Tibial nerve (tissue), 4 donors: ENCODE results near the gene TEAD2. TPM values are rescaled to one million over a fixed set of nuclear protein-coding genes. Genes with fewer than 3 reads are reported as not detected.

Experiments
- DNase-seq, 2 donors: peaks; one replicate each; pipeline ENCODE4 v3.0.0-alpha.2; 2019; ENCODE audit warnings: low spot score in 2 of 2
- H3K27ac ChIP-seq, 4 donors: fragments of 200-600 bp; sonication (generic) in 3 of 4; one replicate each; pipeline ENCODE4 v1.5.1; 2017 to 2019; ENCODE audit warnings: mild to moderate bottlenecking in 1 of 4
- H3K27me3 ChIP-seq, 2 donors: fragments of 200-600 bp; sonication (generic) in 1 of 2; one replicate each; pipeline versions ENCODE4 v1.5.1 to v1.6.0; 2017 to 2019
- H3K36me3 ChIP-seq, 3 donors: fragments of 200-600 bp; sonication (generic); one replicate each; pipeline ENCODE4 v1.5.1; 2018 to 2019
- H3K4me1 ChIP-seq, 4 donors: fragments of 200-600 bp; sonication (generic) in 3 of 4; one replicate each; pipeline ENCODE4 v1.5.1; 2017 to 2019
- H3K4me3 ChIP-seq, 4 donors: fragments of 200-600 bp; sonication (generic) in 3 of 4; one replicate each; pipeline ENCODE4 v1.5.1; 2017 to 2019; ENCODE audit warnings: mild to moderate bottlenecking in 1 of 4, moderate library complexity in 1 of 4
- H3K9me3 ChIP-seq, 4 donors: fragments of 200-600 bp; sonication (generic) in 3 of 4; one replicate each; pipeline ENCODE4 v1.5.1; 2017 to 2019
- EP300 ChIP-seq, 2 donors: sonication (generic); formaldehyde crosslinking; IDR thresholded peaks; one replicate each; pipeline ENCODE4 v1.6.1; 2017; ENCODE audit warnings: antibody characterized with exemption in 2 of 2, mild to moderate bottlenecking in 1 of 2
- POLR2A ChIP-seq, 2 donors: fragments of 450-650 bp; IDR thresholded peaks; one replicate each; pipeline ENCODE4 v1.6.1; 2017; ENCODE audit warnings: antibody characterized with exemption in 2 of 2, mild to moderate bottlenecking in 2 of 2, moderate library complexity in 2 of 2
- WGBS, 2 donors: methylation state at CpG; one replicate each; pipeline ENCODE4 v1.1.5; 2018; 5-methylcytosine and 5-hydroxymethylcytosine counted together
- total RNA-seq, 4 donors: library from RNA; depleted of rRNA; stranded (reverse); fragments of >200 nt; gene quantifications; one replicate each; pipeline ENCODE4 v1.1.0, GENCODE V29; 2016
- TF ChIP-seq, protein P1 (sequence below), 5 experiments: fragments of 200-600 bp in 3 of 5; fragments of 450-650 bp in 2 of 5; sonication (generic) in 3 of 5; IDR thresholded peaks; one replicate each; pipeline ENCODE4 v1.5.1; 2016 to 2019; ENCODE audit warnings: antibody characterized with exemption in 5 of 5, mild to moderate bottlenecking in 3 of 5, moderate library complexity in 2 of 5

The TEAD2 gene
- total RNA-seq, 4 donors from 2014 or later: 17.8 to 39.0 (median 21.4) TPM

DNA sequence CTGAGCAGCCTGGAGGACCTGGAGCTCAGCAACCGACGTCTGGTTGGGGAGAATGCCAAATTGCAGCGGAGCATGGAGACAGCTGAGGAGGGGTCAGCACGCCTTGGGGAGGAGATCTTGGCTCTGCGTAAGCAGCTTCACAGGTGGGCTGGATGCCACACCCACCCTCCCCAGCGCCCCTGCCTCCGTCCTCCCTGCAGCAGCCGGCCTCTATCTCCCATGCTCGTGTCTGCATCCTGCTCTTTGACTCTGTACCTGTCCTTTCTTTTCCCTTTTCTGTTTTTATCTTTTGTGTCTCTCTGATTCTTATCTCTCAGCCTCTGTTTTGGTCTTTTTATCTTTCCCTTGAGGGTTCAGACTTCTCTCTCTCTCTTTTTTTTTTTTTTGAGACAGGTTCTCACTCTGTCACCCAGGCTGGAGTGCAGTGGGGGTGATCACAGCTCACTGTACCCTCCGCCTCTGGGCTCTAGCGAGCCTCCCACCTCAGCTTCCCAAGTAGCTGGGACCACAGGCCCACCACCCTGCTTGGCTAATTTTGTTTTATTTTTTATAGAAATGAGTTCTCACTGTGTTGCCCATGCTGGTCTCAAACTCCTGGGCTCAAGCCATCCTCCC lies 35.9 kb upstream of the TEAD2 start:
- Histone ChIP-seq H3K36me3 (no peaks in the 10 kb centered on the region), H3K27ac (no peak overlapping the region), H3K9me3 (no peaks in the 10 kb centered on the region), H3K4me1 (no peaks in the 10 kb centered on the region), H3K27me3 (peaks cover 0 to 11% of the 10 kb centered on the region in 2 donors), H3K4me3 (no peak overlapping the region)
- TF ChIP-seq POLR2A (IDR thresholded peaks at IDR 0.05) (no peak), EP300 (IDR thresholded peaks at IDR 0.05) (no peak)
- TF ChIP-seq, protein P1, sequence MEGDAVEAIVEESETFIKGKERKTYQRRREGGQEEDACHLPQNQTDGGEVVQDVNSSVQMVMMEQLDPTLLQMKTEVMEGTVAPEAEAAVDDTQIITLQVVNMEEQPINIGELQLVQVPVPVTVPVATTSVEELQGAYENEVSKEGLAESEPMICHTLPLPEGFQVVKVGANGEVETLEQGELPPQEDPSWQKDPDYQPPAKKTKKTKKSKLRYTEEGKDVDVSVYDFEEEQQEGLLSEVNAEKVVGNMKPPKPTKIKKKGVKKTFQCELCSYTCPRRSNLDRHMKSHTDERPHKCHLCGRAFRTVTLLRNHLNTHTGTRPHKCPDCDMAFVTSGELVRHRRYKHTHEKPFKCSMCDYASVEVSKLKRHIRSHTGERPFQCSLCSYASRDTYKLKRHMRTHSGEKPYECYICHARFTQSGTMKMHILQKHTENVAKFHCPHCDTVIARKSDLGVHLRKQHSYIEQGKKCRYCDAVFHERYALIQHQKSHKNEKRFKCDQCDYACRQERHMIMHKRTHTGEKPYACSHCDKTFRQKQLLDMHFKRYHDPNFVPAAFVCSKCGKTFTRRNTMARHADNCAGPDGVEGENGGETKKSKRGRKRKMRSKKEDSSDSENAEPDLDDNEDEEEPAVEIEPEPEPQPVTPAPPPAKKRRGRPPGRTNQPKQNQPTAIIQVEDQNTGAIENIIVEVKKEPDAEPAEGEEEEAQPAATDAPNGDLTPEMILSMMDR (IDR thresholded peaks at IDR 0.05): no peak
- 56 to 65% methylated on average over 11 of the region's 11 CpGs for WGBS, 2 donors
- DNase-seq: no peak

DNA sequence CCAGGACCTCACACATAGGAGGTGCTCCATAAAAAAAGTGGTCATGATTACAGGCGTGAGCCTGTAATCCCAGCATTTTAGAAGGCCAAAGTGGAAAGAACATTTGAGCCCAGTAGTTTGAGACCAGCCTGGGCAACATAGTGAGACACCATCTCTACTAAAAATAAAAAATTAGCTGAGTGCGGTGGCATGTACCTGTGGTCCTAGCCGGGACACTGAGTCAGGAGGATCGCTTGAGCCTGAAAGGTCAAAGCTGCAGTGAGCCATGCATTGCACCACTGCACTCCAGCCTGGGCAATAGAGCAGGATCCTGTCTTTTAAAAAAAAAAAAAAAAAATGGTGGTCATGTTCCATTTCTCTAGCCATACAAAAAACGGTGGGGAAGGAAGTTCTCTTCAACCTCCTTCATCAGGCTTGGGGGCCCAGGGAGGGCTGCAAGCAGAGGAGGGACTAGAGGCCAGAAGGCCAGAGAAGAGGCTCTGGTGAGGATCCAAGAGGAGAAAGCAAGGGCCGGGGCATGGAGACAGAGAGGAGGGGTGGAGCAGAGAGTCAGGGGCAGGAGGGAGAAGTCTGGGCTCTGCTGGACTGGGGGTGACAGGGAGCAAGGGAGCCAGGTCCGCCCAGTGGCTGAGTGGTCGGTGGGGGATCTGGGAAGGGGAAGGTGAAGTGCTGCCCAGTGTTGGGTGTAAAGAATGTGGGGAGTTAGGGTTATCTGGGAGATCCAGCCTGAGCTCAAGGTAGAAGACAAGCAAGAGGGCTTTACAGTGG lies 34.7 kb upstream of the TEAD2 start:
- no peak for DNase-seq
- H3K36me3 ChIP-seq: no peaks in the 10 kb centered on the region
- H3K4me3 ChIP-seq: no peak overlapping the region
- no peak for TF ChIP-seq EP300 (IDR thresholded peaks at IDR 0.05)
- TF ChIP-seq, protein P1 (IDR thresholded peaks at IDR 0.05): no peak
- TF ChIP-seq POLR2A (IDR thresholded peaks at IDR 0.05): no peak
- no peak overlapping the region for H3K27ac ChIP-seq
- 73 to 76% methylated on average over 8 of the region's 8 CpGs for WGBS, 2 donors
- H3K27me3 ChIP-seq: peaks cover 0 to 11% of the 10 kb centered on the region in 2 donors
- no peaks in the 10 kb centered on the region for H3K9me3 ChIP-seq
- no peaks in the 10 kb centered on the region for H3K4me1 ChIP-seq

DNA sequence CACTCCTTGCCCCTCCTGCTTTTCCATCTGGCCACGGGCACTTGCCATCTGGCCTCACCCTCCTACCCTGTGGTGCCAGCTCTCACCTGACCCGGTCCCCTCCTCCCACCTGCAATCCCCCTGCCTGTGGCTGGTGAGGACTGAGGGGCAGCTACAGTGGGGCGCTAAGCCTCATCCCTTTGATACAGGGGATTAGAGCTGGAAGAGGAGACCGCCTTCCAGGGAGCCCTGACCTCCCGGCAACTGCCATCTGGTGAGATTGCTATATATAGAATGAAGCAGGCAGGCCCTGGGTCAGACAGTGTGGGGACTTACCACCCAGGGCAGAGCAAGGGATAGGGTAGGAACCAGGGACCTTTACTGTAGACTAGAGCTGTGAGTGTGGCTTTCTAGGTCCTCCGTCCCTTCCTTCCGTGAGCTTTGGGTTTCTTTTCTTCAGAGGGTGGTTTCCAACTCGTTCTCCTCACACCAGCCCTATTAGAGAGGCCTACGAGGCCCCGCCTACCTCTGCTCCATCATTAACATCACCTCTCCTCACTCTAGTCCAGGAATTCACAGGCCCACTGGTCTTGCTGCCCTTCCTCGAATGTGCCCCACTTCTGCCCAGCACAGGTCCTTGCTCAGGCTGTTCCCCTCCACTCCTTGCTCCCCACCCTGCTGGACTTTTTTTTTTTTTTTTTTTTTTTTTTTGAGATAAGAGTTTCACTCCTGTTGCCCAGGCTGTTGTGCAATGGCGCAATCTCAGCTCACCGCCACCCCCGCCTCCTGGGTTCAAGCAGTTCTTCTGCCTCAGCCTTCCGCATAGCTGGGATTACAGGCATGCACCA lies 33.6 kb upstream of the TEAD2 start:
- Histone ChIP-seq H3K4me3 (no peak overlapping the region), H3K27me3 (peaks cover 0 to 11% of the 10 kb centered on the region in 2 donors), H3K36me3 (no peaks in the 10 kb centered on the region), H3K4me1 (no peaks in the 10 kb centered on the region), H3K9me3 (no peaks in the 10 kb centered on the region), H3K27ac (no peak overlapping the region)
- 71 to 86% methylated on average over 15 of the region's 15 CpGs for WGBS, 2 donors
- no peak for DNase-seq
- TF ChIP-seq, protein P1 (IDR thresholded peaks at IDR 0.05): no peak

DNA sequence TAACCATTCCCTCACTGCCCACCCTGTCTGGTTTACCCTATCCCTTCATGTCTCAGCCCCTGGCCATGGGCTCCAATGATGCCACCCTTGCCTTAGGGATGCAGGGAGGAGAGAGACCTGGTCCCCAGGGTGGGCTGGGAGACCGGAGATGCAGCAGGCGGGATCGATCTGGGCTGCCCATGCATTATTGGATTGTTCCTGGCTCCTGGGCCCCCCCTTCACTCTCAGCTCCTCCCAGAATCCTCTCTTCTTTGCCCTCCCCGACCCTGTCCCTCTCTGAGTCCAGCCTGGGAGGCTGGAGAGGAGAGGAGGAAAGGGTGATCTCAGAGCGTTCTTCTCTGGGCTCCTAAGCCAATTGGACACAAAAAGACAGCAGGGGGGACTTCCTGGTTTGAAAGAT lies 31.7 kb upstream of the TEAD2 start:
- DNase-seq: no peak
- peaks cover 0 to 28% of the 10 kb centered on the region in 2 donors for H3K27me3 ChIP-seq

More for the DNA sequence above, 31.7 kb upstream of the TEAD2 start:
- Histone ChIP-seq H3K9me3 (no peaks in the 10 kb centered on the region), H3K4me3 (no peak overlapping the region), H3K4me1 (no peaks in the 10 kb centered on the region), H3K36me3 (no peaks in the 10 kb centered on the region), H3K27ac (no peak overlapping the region)
- WGBS, 2 donors: 41 to 50% methylated on average over 4 to 5 of the region's 5 CpGs
- TF ChIP-seq, protein P1 (IDR thresholded peaks at IDR 0.05): no peak
- TF ChIP-seq EP300 (IDR thresholded peaks at IDR 0.05): no peak
